T-helper 1 cell treated with Interleukin-12 subunit alpha and Interleukin-12 subunit beta and Interleukin-4 antibody, amounts not matched to agents 30 μg/mL and 1 μg/mL, for 36 hours (primary cell): Measurements from ENCODE around the gene ISG20L2.
"Not testable (repeated sequence)": the region's sequence is repeated elsewhere in the genome, so short reads cannot be mapped to it uniquely, and the experiment has no call there.

Experiments
- H3K27ac Mint-ChIP-seq: one replicate; pipeline ENCODE4 v1.8.0; 2021; ENCODE audit warnings: mild to moderate bottlenecking, mixed read lengths
- H3K27me3 Mint-ChIP-seq: one replicate; pipeline ENCODE4 v1.8.0; 2021; ENCODE audit warnings: low read depth, mixed read lengths
- H3K36me3 Mint-ChIP-seq: one replicate; pipeline ENCODE4 v1.8.0; 2021; ENCODE audit warnings: low read depth, mixed read lengths
- H3K4me1 Mint-ChIP-seq: one replicate; pipeline ENCODE4 v1.8.0; 2021; ENCODE audit warnings: low read depth, mixed read lengths
- H3K4me3 Mint-ChIP-seq: one replicate; pipeline ENCODE4 v1.8.0; 2021; ENCODE audit warnings: mild to moderate bottlenecking, moderate library complexity, mixed read lengths
- H3K9me3 Mint-ChIP-seq: one replicate; pipeline ENCODE4 v1.8.0; 2021; ENCODE audit warnings: mixed read lengths

ISG20L2 gene

GRCh38 chr1:156760796-156761104 lies 32.2 kb upstream of the ISG20L2 start:
- Mint-ChIP-seq H3K27ac (no peak overlapping the region), H3K36me3 (peaks cover 2% of the 10 kb centered on the region), H3K27me3 (no peaks in the 10 kb centered on the region), H3K4me1 (no peaks in the 10 kb centered on the region), H3K9me3 (no peaks in the 10 kb centered on the region), H3K4me3 (no peak overlapping the region)

- H3K27me3 Mint-ChIP-seq, result no peaks in the 10 kb centered on the region
- H3K27ac Mint-ChIP-seq, result no peak overlapping the region
- no peaks in the 10 kb centered on the region for H3K9me3 Mint-ChIP-seq
- no peaks in the 10 kb centered on the region for H3K4me1 Mint-ChIP-seq
- H3K36me3 Mint-ChIP-seq, result peaks cover 2% of the 10 kb centered on the region
- no peak overlapping the region for H3K4me3 Mint-ChIP-seq
Observed at GRCh38 chr1:156760092-156760795, 31.7 kb upstream of the ISG20L2 start.

GRCh38 chr1:156757572-156758253 lies 29.1 kb upstream of the ISG20L2 start:
- not testable (repeated sequence) for H3K36me3 Mint-ChIP-seq, H3K27ac Mint-ChIP-seq, H3K9me3 Mint-ChIP-seq, H3K27me3 Mint-ChIP-seq, H3K4me1 Mint-ChIP-seq, H3K4me3 Mint-ChIP-seq

GRCh38 chr1:156756355-156756754 lies 27.8 kb upstream of the ISG20L2 start:
- H3K9me3 Mint-ChIP-seq, result no peaks in the 10 kb centered on the region
- H3K4me3 Mint-ChIP-seq, result no peak overlapping the region
- peaks cover 3% of the 10 kb centered on the region for H3K36me3 Mint-ChIP-seq
- H3K27me3 Mint-ChIP-seq, result no peaks in the 10 kb centered on the region
- H3K4me1 Mint-ChIP-seq, result peaks cover 7% of the 10 kb centered on the region
- no peak overlapping the region for H3K27ac Mint-ChIP-seq

- no peak overlapping the region for H3K4me3 Mint-ChIP-seq
- peaks cover 3% of the 10 kb centered on the region for H3K36me3 Mint-ChIP-seq
- H3K4me1 Mint-ChIP-seq, result peaks cover 7% of the 10 kb centered on the region
- H3K27me3 Mint-ChIP-seq, result no peaks in the 10 kb centered on the region
- H3K9me3 Mint-ChIP-seq, result no peaks in the 10 kb centered on the region
- no peak overlapping the region for H3K27ac Mint-ChIP-seq
Observed at GRCh38 chr1:156755527-156755950, 27.0 kb upstream of the ISG20L2 start.

GRCh38 chr1:156754219-156754618 lies 25.7 kb upstream of the ISG20L2 start:
- no peak overlapping the region for H3K4me3 Mint-ChIP-seq
- H3K27me3 Mint-ChIP-seq, result no peaks in the 10 kb centered on the region
- H3K9me3 Mint-ChIP-seq, result no peaks in the 10 kb centered on the region
- no peak overlapping the region for H3K27ac Mint-ChIP-seq
- peaks cover 15% of the 10 kb centered on the region for H3K4me1 Mint-ChIP-seq
- H3K36me3 Mint-ChIP-seq, result peaks cover 3% of the 10 kb centered on the region

- Mint-ChIP-seq H3K36me3 (peaks cover 7% of the 10 kb centered on the region), H3K4me3 (peak overlapping the region; percentile 93), H3K27me3 (no peaks in the 10 kb centered on the region), H3K9me3 (no peaks in the 10 kb centered on the region), H3K4me1 (peaks cover 27% of the 10 kb centered on the region), H3K27ac (peak overlapping the region; percentile 67)
Observed at GRCh38 chr1:156752843-156753482, 24.4 kb upstream of the ISG20L2 start.

GRCh38 chr1:156751757-156752481 lies 23.4 kb upstream of the ISG20L2 start:
- peaks cover 9% of the 10 kb centered on the region for H3K36me3 Mint-ChIP-seq
- no peaks in the 10 kb centered on the region for H3K27me3 Mint-ChIP-seq
- peaks cover 36% of the 10 kb centered on the region for H3K4me1 Mint-ChIP-seq
- H3K4me3 Mint-ChIP-seq, result peak overlapping the region; percentile 93
- peak overlapping the region; percentile 91 for H3K27ac Mint-ChIP-seq
- H3K9me3 Mint-ChIP-seq, result no peaks in the 10 kb centered on the region

- Mint-ChIP-seq H3K27me3 (no peaks in the 10 kb centered on the region), H3K4me1 (peaks cover 39% of the 10 kb centered on the region), H3K36me3 (peaks cover 9% of the 10 kb centered on the region), H3K27ac (peak within 1 kb of the TSS; percentile 93), H3K9me3 (no peaks in the 10 kb centered on the region), H3K4me3 (peak within 1 kb of the TSS; percentile 98)
Observed at GRCh38 chr1:156751451-156751756, 22.8 kb upstream of the ISG20L2 start, which contains the start of gene HDGF. Gene HDGF, minus strand, starts transcription at chr1:156751675. Its CDS starts 246 bp downstream, at chr1:156751429.

- H3K4me3 Mint-ChIP-seq, result peak overlapping the region; percentile 98
- H3K27me3 Mint-ChIP-seq, result no peaks in the 10 kb centered on the region
- peaks cover 11% of the 10 kb centered on the region for H3K36me3 Mint-ChIP-seq
- no peaks in the 10 kb centered on the region for H3K9me3 Mint-ChIP-seq
- H3K4me1 Mint-ChIP-seq, result peaks cover 44% of the 10 kb centered on the region
- H3K27ac Mint-ChIP-seq, result peak overlapping the region; percentile 93
Observed at GRCh38 chr1:156750711-156751450, 22.3 kb upstream of the ISG20L2 start.

- Mint-ChIP-seq H3K4me1 (peaks cover 51% of the 10 kb centered on the region), H3K36me3 (peaks cover 16% of the 10 kb centered on the region), H3K9me3 (no peaks in the 10 kb centered on the region), H3K4me3 (peak overlapping the region; percentile 98), H3K27ac (peak overlapping the region; percentile 93), H3K27me3 (no peaks in the 10 kb centered on the region)
Observed at GRCh38 chr1:156750191-156750672, 21.7 kb upstream of the ISG20L2 start.

- no peaks in the 10 kb centered on the region for H3K27me3 Mint-ChIP-seq
- H3K9me3 Mint-ChIP-seq, result no peaks in the 10 kb centered on the region
- H3K36me3 Mint-ChIP-seq, result peaks cover 19% of the 10 kb centered on the region
- peak overlapping the region; percentile 93 for H3K27ac Mint-ChIP-seq
- peaks cover 55% of the 10 kb centered on the region for H3K4me1 Mint-ChIP-seq
- peak overlapping the region; percentile 98 for H3K4me3 Mint-ChIP-seq
Observed at GRCh38 chr1:156749419-156750118, 21.0 kb upstream of the ISG20L2 start.

- H3K4me1 Mint-ChIP-seq, result peaks cover 58% of the 10 kb centered on the region
- H3K4me3 Mint-ChIP-seq, result peak overlapping the region; percentile 98
- H3K9me3 Mint-ChIP-seq, result no peaks in the 10 kb centered on the region
- H3K36me3 Mint-ChIP-seq, result peaks cover 23% of the 10 kb centered on the region
- H3K27ac Mint-ChIP-seq, result peak overlapping the region; percentile 93
- H3K27me3 Mint-ChIP-seq, result no peaks in the 10 kb centered on the region
Observed at GRCh38 chr1:156748670-156749418, 20.3 kb upstream of the ISG20L2 start.
